GM12873 (cell line): ENCODE measurements around the gene MDGA2.

Experiments
- CTCF ChIP-seq: IDR thresholded peaks from 2 replicates; pipeline ENCODE4 v1.5.1; 2012; ENCODE audit warnings: low read depth, mild to moderate bottlenecking, moderate library complexity, low read length, control low read depth; ENCODE audit not compliant: insufficient read depth; ENCODE audit errors: missing control alignments

The MDGA2 gene

GRCh38 chr14:47675466-47676314 lies at the start of gene MDGA2:
MDGA2 (minus strand) TSS chr14:47675605.
- no peak for TF ChIP-seq CTCF

GRCh38 chr14:47722929-47723693 lies 47.7 kb upstream of the MDGA2 start:
- TF ChIP-seq CTCF: no peak

GRCh38 chr14:47720281-47720680 lies 44.9 kb upstream of the MDGA2 start:
- no peak for TF ChIP-seq CTCF

GRCh38 chr14:47715330-47715729 lies 39.9 kb upstream of the MDGA2 start:
- TF ChIP-seq CTCF: no peak

- TF ChIP-seq CTCF: no peak
Observed at GRCh38 chr14:47710581-47710980, 35.2 kb upstream of the MDGA2 start.

GRCh38 chr14:47705683-47706082 lies 30.3 kb upstream of the MDGA2 start:
- no peak for TF ChIP-seq CTCF

- no peak for TF ChIP-seq CTCF
Observed at GRCh38 chr14:47691829-47692228, 16.4 kb upstream of the MDGA2 start.
